Measurements from ENCODE around the gene NRXN3. TPM values are rescaled to one million over a fixed set of nuclear protein-coding genes. Genes with fewer than 3 reads are reported as not detected.

Gene NRXN3
- total RNA-seq, 4 donors from 2014 or later, result 4.1 to 11.9 (median 5.8) TPM

DNA sequence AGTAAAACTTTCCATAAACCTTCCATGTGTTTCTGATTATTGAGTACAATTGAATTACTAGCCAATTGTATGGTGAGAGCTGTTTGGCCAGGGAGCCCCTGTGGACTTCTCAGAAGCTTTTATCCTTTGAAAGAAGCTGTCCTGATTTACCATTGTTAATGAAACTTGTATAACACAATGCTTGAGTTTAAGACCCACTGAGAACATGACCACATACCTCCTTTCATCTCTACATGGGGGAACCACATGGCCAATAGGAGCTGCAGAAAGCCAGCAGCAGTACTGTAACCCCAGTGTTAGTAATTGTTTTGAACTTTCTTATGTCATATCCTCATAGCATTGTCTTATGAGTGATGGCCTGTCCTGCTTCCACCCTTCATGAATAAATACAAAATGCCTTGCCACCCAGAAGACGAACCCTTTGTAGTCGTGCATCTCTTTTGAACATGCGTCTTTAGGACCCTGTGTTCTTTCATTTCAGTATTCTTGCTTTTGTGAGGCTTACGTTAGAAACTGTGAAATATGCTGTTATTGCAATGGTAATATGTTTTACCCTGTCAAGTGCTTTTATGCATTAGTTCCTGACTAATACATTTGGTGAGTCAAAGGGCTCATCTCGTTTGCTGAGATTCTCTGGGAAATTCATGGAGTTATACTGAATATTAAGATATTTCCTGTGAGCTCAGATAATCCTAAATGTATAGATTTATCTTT lies 815.7 kb downstream of the NRXN3 start:
- in situ Hi-C loops (cut with MboI; ENCODE audit: low pct_ligation_motif_present in 1 of 4, low pct_unique_long_range_greater_than_20kb in 1 of 4, low sequenced_read_pairs in 3 of 4), result no loop called here
- Histone ChIP-seq H3K27me3 (no peaks in the 10 kb centered on the region), H3K9me3 (no peaks in the 10 kb centered on the region), H3K27ac (no peak overlapping the region), H3K4me3 (no peak overlapping the region), H3K36me3 (no peaks in the 10 kb centered on the region), H3K4me1 (no peaks in the 10 kb centered on the region)
- 62 to 75% methylated on average over 5 of the region's 5 CpGs for WGBS, 2 donors (ENCODE audit: low coverage in 1 of 2)
- no peak for DNase-seq
- TF ChIP-seq POLR2A (IDR thresholded peaks at IDR 0.05), result no peak
- TF ChIP-seq, protein P1, sequence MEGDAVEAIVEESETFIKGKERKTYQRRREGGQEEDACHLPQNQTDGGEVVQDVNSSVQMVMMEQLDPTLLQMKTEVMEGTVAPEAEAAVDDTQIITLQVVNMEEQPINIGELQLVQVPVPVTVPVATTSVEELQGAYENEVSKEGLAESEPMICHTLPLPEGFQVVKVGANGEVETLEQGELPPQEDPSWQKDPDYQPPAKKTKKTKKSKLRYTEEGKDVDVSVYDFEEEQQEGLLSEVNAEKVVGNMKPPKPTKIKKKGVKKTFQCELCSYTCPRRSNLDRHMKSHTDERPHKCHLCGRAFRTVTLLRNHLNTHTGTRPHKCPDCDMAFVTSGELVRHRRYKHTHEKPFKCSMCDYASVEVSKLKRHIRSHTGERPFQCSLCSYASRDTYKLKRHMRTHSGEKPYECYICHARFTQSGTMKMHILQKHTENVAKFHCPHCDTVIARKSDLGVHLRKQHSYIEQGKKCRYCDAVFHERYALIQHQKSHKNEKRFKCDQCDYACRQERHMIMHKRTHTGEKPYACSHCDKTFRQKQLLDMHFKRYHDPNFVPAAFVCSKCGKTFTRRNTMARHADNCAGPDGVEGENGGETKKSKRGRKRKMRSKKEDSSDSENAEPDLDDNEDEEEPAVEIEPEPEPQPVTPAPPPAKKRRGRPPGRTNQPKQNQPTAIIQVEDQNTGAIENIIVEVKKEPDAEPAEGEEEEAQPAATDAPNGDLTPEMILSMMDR (IDR thresholded peaks at IDR 0.05), result no peak
- no peak for TF ChIP-seq EP300 (IDR thresholded peaks at IDR 0.05; ENCODE audit: low read depth)
- TF ChIP-seq POLR2AphosphoS5 (IDR thresholded peaks at IDR 0.05), result no peak
- intact Hi-C loops (cut with DNase I; ENCODE audit: low total_unique reads), result no loop called here

DNA sequence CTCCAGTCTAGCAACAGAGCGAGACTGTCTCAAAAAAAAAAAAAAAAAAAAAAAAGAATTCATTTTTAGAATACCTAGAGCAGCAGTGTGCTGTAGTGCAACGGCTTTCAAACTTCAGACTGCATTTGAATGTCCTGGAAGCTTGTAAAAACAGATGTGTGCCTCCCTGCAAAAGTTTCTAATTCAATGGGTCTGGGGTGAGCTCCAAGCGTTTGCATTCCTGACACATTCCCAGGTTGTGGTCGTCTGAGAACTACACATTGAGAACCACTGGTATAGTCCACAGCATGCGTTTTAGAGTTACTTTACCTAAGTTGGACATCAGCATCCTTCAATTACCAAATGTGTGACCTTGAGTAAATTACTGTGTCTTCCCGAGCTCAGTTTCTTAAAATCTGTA lies 816.8 kb downstream of the NRXN3 start:
- H3K27me3 ChIP-seq, result no peaks in the 10 kb centered on the region
- no peak for DNase-seq
- WGBS, 2 donors (ENCODE audit: low coverage in 1 of 2), result 62 to 68% methylated on average over 4 to 6 of the region's 6 CpGs
- in situ Hi-C loops (cut with MboI; ENCODE audit: low pct_ligation_motif_present in 1 of 4, low pct_unique_long_range_greater_than_20kb in 1 of 4, low sequenced_read_pairs in 3 of 4), result no loop called here
- H3K27ac ChIP-seq, result no peak overlapping the region
- H3K36me3 ChIP-seq, result no peaks in the 10 kb centered on the region
- intact Hi-C loops (cut with DNase I; ENCODE audit: low total_unique reads), result no loop called here
- no peaks in the 10 kb centered on the region for H3K4me1 ChIP-seq
- no peaks in the 10 kb centered on the region for H3K9me3 ChIP-seq
- H3K4me3 ChIP-seq, result no peak overlapping the region
- TF ChIP-seq, protein P1 (IDR thresholded peaks at IDR 0.05), result no peak
- no peak for TF ChIP-seq EP300 (IDR thresholded peaks at IDR 0.05; ENCODE audit: low read depth)
- TF ChIP-seq POLR2A (IDR thresholded peaks at IDR 0.05), result no peak
- TF ChIP-seq POLR2AphosphoS5 (IDR thresholded peaks at IDR 0.05), result no peak

DNA sequence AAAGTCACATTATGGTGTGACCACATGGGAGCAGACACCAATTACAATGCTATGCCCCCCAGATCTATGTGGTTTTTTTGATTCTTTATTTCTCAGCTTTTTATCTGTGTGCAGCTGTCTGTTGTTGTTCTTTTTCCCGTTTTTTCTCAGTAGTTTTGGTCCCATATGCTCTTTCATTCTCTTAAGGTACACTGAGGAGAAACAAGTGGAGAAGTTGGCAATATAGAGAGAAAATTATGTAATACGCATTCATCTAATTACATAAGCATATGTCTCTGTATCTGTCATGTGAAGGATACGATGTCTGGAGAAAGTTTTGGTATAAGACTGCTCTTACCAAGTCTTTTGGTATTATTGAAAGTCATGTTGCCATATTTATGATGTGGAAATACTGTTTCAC lies 819.0 kb downstream of the NRXN3 start:
- TF ChIP-seq, protein P1 (IDR thresholded peaks at IDR 0.05), result no peak
- TF ChIP-seq POLR2A (IDR thresholded peaks at IDR 0.05), result no peak
- TF ChIP-seq POLR2AphosphoS5 (IDR thresholded peaks at IDR 0.05), result no peak
- no peak for TF ChIP-seq EP300 (IDR thresholded peaks at IDR 0.05; ENCODE audit: low read depth)
- Histone ChIP-seq H3K36me3 (no peaks in the 10 kb centered on the region), H3K9me3 (no peaks in the 10 kb centered on the region), H3K4me1 (no peaks in the 10 kb centered on the region), H3K4me3 (no peak overlapping the region), H3K27ac (no peak overlapping the region), H3K27me3 (no peaks in the 10 kb centered on the region)
- no peak for DNase-seq
- in situ Hi-C loops (cut with MboI; ENCODE audit: low pct_ligation_motif_present in 1 of 4, low pct_unique_long_range_greater_than_20kb in 1 of 4, low sequenced_read_pairs in 3 of 4) (no loop called here), intact Hi-C loops (cut with DNase I; ENCODE audit: low total_unique reads) (no loop called here)
- 63 to 71% methylated on average over 3 of the region's 3 CpGs for WGBS, 2 donors (ENCODE audit: low coverage in 1 of 2)

DNA sequence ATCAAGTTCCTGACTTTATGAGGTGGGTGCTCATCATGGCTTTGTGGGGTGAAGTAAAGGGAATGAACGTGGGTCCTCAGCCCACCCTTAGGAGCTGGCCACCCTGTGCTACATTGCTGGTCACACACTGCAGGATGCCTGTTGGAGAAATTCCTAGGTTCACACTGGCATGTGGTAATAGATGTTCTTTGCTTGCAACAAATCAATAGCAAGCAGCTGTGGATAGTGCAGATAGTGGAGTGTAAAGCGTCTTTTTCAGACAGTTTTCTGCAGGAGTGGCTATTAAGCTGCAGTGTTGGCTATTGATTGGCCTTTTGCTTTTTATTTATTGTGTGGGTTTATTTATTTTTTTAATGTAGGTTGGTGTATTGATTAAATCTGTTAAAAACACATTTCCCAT lies 822.7 kb downstream of the NRXN3 start:
- Histone ChIP-seq H3K27me3 (no peaks in the 10 kb centered on the region), H3K36me3 (no peaks in the 10 kb centered on the region), H3K4me3 (no peak overlapping the region), H3K27ac (no peak overlapping the region), H3K9me3 (no peaks in the 10 kb centered on the region), H3K4me1 (no peaks in the 10 kb centered on the region)
- WGBS, 2 donors (ENCODE audit: low coverage in 1 of 2), result 89% methylated on average over 2 of the region's 2 CpGs; no CpG with 5 or more reads in 1 of the 2 donors
- TF ChIP-seq POLR2AphosphoS5 (IDR thresholded peaks at IDR 0.05) (no peak), POLR2A (IDR thresholded peaks at IDR 0.05) (no peak)
- in situ Hi-C loops (cut with MboI; ENCODE audit: low pct_ligation_motif_present in 1 of 4, low pct_unique_long_range_greater_than_20kb in 1 of 4, low sequenced_read_pairs in 3 of 4), result no loop called here
- no peak for DNase-seq
- intact Hi-C loops (cut with DNase I; ENCODE audit: low total_unique reads), result no loop called here

DNA sequence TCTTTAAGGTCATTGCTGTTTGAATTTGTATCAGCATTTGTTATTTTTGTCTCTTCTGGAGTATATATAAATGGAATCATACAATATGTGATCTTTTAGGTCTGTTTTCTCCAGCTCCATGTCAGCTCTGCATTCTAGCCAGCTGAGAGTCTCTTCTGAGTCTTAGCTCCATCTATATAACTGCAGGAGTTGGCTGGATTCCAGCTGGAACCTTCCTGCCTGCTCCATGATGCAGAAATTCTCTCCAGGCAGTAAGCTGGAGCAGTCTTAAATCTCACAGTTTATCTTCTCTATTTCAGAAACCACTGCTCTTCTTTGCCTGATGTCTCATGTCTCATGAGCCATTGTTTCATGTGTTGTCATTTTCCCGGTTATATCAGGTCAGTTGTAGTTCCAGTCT lies 827.6 kb downstream of the NRXN3 start:
- no peak overlapping the region for H3K27ac ChIP-seq
- TF ChIP-seq, protein P1 (IDR thresholded peaks at IDR 0.05), result no peak
- TF ChIP-seq EP300 (IDR thresholded peaks at IDR 0.05; ENCODE audit: low read depth) (no peak), POLR2AphosphoS5 (IDR thresholded peaks at IDR 0.05) (no peak), POLR2A (IDR thresholded peaks at IDR 0.05) (no peak)
- peak; percentile 17 for DNase-seq

More for the DNA sequence above, 827.6 kb downstream of the NRXN3 start:
- no peaks in the 10 kb centered on the region for H3K27me3 ChIP-seq
- H3K4me3 ChIP-seq, result no peak overlapping the region
- H3K9me3 ChIP-seq, result no peaks in the 10 kb centered on the region
- H3K36me3 ChIP-seq, result no peaks in the 10 kb centered on the region
- H3K4me1 ChIP-seq, result no peaks in the 10 kb centered on the region
- in situ Hi-C loops (cut with MboI; ENCODE audit: low pct_ligation_motif_present in 1 of 4, low pct_unique_long_range_greater_than_20kb in 1 of 4, low sequenced_read_pairs in 3 of 4) (no loop called here), intact Hi-C loops (cut with DNase I; ENCODE audit: low total_unique reads) (no loop called here)
- WGBS, 2 donors (ENCODE audit: low coverage in 1 of 2), result 52 to 83% methylated on average over 1 of the region's 1 CpG
